DMS79 (cell line): ENCODE measurements around the gene SPAG17.

Experiments used
- DNase-seq: peaks from one replicate; lab custom pipeline; 2025; lab: John Stamatoyannopoulos, UW

SPAG17 gene

GRCh38 chr1:118075116-118075515 lies 109.9 kb downstream of the SPAG17 start:
- no peak for DNase-seq

- DNase-seq = peak; percentile 58
Observed at GRCh38 chr1:118073648-118074435, 111.2 kb downstream of the SPAG17 start.

- DNase-seq = no peak
Observed at GRCh38 chr1:118049981-118050380, 135.0 kb downstream of the SPAG17 start.

GRCh38 chr1:118047650-118048224 lies 137.3 kb downstream of the SPAG17 start:
- no peak for DNase-seq

- DNase-seq = no peak
Observed at GRCh38 chr1:118047006-118047649, 137.9 kb downstream of the SPAG17 start.

GRCh38 chr1:118043624-118044023 lies 141.4 kb downstream of the SPAG17 start:
- DNase-seq = no peak

- no peak for DNase-seq
Observed at GRCh38 chr1:118042501-118042900, 142.5 kb downstream of the SPAG17 start.

GRCh38 chr1:118039170-118039569 lies 145.9 kb downstream of the SPAG17 start:
- no peak for DNase-seq

GRCh38 chr1:118032883-118033282 lies 152.1 kb downstream of the SPAG17 start:
- no peak for DNase-seq

GRCh38 chr1:118028267-118028666 lies 156.8 kb downstream of the SPAG17 start:
- DNase-seq = no peak

GRCh38 chr1:118023199-118023598 lies 161.8 kb downstream of the SPAG17 start:
- no peak for DNase-seq

GRCh38 chr1:118021668-118022067 lies 163.4 kb downstream of the SPAG17 start:
- DNase-seq = no peak

- no peak for DNase-seq
Observed at GRCh38 chr1:118018060-118018459, 167.0 kb downstream of the SPAG17 start.

GRCh38 chr1:118013938-118014337 lies 171.1 kb downstream of the SPAG17 start:
- no peak for DNase-seq

- no peak for DNase-seq
Observed at GRCh38 chr1:118013336-118013735, 171.7 kb downstream of the SPAG17 start.

GRCh38 chr1:118012515-118013124 lies 172.4 kb downstream of the SPAG17 start:
- DNase-seq = no peak

GRCh38 chr1:118008011-118008410 lies 177.0 kb downstream of the SPAG17 start:
- no peak for DNase-seq

- DNase-seq = no peak
Observed at GRCh38 chr1:118007391-118007790, 177.6 kb downstream of the SPAG17 start.

GRCh38 chr1:118004312-118004711 lies 180.7 kb downstream of the SPAG17 start:
- DNase-seq = no peak

- no peak for DNase-seq
Observed at GRCh38 chr1:117985973-117986372, 199.1 kb downstream of the SPAG17 start.

GRCh38 chr1:117985239-117985638 lies 199.8 kb downstream of the SPAG17 start:
- DNase-seq = no peak

GRCh38 chr1:117981455-117982192 lies 203.4 kb downstream of the SPAG17 start:
- peak; percentile 39 for DNase-seq
